ENCODE data around the gene GNG7. TPM values are rescaled to one million over a fixed set of nuclear protein-coding genes. Genes with fewer than 3 reads are reported as not detected.

Gene GNG7
- total and polyA plus RNA-seq, 10 of the 15 experiments (the other 5 are each of a cell fraction or from before 2014, with no cell fraction given) = 1.9 to 13.6 (median 6.5) TPM

DNA sequence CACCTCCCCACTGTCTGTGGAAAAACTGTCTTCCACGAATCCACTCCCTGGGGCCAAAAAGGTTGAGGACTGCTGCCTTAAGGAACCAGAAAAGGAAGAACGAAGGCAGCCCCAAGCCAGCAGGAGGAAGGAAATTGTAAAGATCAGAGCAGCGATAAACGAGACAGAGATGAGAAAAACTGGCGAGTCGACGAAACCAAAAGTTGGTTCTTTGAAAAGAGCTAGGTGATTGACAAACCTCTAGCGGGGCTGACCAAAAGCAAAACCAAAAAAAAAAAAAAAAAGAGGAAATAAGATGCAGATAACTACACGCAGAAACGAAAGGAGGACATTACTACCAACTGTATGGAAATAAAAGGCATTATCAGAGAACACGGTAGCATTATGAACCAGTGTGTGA, 149.6 kb downstream of the GNG7 start (continued):
- TF ChIP-seq, protein P1, sequence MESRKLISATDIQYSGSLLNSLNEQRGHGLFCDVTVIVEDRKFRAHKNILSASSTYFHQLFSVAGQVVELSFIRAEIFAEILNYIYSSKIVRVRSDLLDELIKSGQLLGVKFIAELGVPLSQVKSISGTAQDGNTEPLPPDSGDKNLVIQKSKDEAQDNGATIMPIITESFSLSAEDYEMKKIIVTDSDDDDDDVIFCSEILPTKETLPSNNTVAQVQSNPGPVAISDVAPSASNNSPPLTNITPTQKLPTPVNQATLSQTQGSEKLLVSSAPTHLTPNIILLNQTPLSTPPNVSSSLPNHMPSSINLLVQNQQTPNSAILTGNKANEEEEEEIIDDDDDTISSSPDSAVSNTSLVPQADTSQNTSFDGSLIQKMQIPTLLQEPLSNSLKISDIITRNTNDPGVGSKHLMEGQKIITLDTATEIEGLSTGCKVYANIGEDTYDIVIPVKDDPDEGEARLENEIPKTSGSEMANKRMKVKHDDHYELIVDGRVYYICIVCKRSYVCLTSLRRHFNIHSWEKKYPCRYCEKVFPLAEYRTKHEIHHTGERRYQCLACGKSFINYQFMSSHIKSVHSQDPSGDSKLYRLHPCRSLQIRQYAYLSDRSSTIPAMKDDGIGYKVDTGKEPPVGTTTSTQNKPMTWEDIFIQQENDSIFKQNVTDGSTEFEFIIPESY (IDR thresholded peaks at IDR 0.05) = no peak
- 0 out of 2 replicates have a peak, but pooled peaks have one; percentile 5 for TF ChIP-seq RAD21 (IDR thresholded peaks at IDR 0.05; ENCODE audit: insufficient read depth, low read depth, low read length)
- no peak for TF ChIP-seq CBFB (IDR thresholded peaks at IDR 0.05; ENCODE audit: low read depth)
- peak; percentile 27; the same call in 1 of the 2 replicates for TF ChIP-seq YY1 (IDR thresholded peaks at IDR 0.05; ENCODE audit: low read depth, low read length)
- peak; percentile 69; the same call in 1 of the 2 replicates for TF ChIP-seq BCL11A (IDR thresholded peaks at IDR 0.05; ENCODE audit: low read depth, low read length)
- TF ChIP-seq TCF7 (IDR thresholded peaks at IDR 0.05; ENCODE audit: borderline replicate concordance) = no peak
- TF ChIP-seq RUNX3 (IDR thresholded peaks at IDR 0.05; ENCODE audit: low read length) = peak; percentile 87
- TF ChIP-seq, protein P2, sequence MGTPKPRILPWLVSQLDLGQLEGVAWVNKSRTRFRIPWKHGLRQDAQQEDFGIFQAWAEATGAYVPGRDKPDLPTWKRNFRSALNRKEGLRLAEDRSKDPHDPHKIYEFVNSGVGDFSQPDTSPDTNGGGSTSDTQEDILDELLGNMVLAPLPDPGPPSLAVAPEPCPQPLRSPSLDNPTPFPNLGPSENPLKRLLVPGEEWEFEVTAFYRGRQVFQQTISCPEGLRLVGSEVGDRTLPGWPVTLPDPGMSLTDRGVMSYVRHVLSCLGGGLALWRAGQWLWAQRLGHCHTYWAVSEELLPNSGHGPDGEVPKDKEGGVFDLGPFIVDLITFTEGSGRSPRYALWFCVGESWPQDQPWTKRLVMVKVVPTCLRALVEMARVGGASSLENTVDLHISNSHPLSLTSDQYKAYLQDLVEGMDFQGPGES (IDR thresholded peaks at IDR 0.05) = no peak
- TF ChIP-seq, protein P3, sequence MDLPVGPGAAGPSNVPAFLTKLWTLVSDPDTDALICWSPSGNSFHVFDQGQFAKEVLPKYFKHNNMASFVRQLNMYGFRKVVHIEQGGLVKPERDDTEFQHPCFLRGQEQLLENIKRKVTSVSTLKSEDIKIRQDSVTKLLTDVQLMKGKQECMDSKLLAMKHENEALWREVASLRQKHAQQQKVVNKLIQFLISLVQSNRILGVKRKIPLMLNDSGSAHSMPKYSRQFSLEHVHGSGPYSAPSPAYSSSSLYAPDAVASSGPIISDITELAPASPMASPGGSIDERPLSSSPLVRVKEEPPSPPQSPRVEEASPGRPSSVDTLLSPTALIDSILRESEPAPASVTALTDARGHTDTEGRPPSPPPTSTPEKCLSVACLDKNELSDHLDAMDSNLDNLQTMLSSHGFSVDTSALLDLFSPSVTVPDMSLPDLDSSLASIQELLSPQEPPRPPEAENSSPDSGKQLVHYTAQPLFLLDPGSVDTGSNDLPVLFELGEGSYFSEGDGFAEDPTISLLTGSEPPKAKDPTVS (IDR thresholded peaks at IDR 0.05; ENCODE audit: low read depth, low read length) = no peak
- TF ChIP-seq TARDBP (IDR thresholded peaks at IDR 0.05; ENCODE audit: borderline replicate concordance) = no peak
- TF ChIP-seq BMI1 (IDR thresholded peaks at IDR 0.05; ENCODE audit: borderline replicate concordance) = no peak
- TF ChIP-seq, protein P4, sequence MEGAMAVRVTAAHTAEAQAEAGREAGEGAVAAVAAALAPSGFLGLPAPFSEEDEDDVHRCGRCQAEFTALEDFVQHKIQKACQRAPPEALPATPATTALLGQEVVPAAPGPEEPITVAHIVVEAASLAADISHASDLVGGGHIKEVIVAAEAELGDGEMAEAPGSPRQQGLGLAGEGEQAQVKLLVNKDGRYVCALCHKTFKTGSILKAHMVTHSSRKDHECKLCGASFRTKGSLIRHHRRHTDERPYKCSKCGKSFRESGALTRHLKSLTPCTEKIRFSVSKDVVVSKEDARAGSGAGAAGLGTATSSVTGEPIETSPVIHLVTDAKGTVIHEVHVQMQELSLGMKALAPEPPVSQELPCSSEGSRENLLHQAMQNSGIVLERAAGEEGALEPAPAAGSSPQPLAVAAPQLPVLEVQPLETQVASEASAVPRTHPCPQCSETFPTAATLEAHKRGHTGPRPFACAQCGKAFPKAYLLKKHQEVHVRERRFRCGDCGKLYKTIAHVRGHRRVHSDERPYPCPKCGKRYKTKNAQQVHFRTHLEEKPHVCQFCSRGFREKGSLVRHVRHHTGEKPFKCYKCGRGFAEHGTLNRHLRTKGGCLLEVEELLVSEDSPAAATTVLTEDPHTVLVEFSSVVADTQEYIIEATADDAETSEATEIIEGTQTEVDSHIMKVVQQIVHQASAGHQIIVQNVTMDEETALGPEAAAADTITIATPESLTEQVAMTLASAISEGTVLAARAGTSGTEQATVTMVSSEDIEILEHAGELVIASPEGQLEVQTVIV (IDR thresholded peaks at IDR 0.05; ENCODE audit: borderline replicate concordance, partially characterized antibody) = no peak
- TF ChIP-seq HCFC1 (IDR thresholded peaks at IDR 0.05; ENCODE audit: low read length) = no peak
- peak; percentile 98 for TF ChIP-seq ZNF384 (IDR thresholded peaks at IDR 0.05; ENCODE audit: borderline replicate concordance, low read depth, low read length)
- TF ChIP-seq HDAC6 (IDR thresholded peaks at IDR 0.05; ENCODE audit: unreplicated experiment) = no peak
- TF ChIP-seq JUND (IDR thresholded peaks at IDR 0.05; ENCODE audit: low read depth, low read length) = peak; percentile 63; the same call in 1 of the 2 replicates
- TF ChIP-seq MTA3 (IDR thresholded peaks at IDR 0.05; ENCODE audit: borderline replicate concordance, low read length) = peak; percentile 69; the same call in 1 of the 2 replicates
- no peak for TF ChIP-seq NFYB (IDR thresholded peaks at IDR 0.05; ENCODE audit: insufficient read depth, low read depth, low read length)
- peak in 1 of 2 experiments; percentile 32; a peak in 1 of 4 replicates for TF ChIP-seq BHLHE40 (IDR thresholded peaks at IDR 0.05; ENCODE audit: borderline replicate concordance in 1 of 2, low read depth in 2 of 2, low read length in 1 of 2)
- TF ChIP-seq HDAC2 (IDR thresholded peaks at IDR 0.05) = no peak
- peak; percentile 81 to 90 for TF ChIP-seq IKZF2 (IDR thresholded peaks at IDR 0.05)
- TF ChIP-seq MEF2A (IDR thresholded peaks at IDR 0.05; ENCODE audit: insufficient read depth, low read depth, low read length) = peak; percentile 34; the same call in 1 of the 2 replicates
- TF ChIP-seq WRNIP1 (IDR thresholded peaks at IDR 0.05; ENCODE audit: borderline replicate concordance, low read depth, low read length) = no peak
- no peak for TF ChIP-seq MYC (IDR thresholded peaks at IDR 0.05; ENCODE audit: insufficient read depth, insufficient read length, insufficient replicate concordance, low read length, severe bottlenecking)
- no peak for TF ChIP-seq ZNF217 (IDR thresholded peaks at IDR 0.05)
- peak; percentile 53; the same call in 1 of the 2 replicates for TF ChIP-seq CREM (IDR thresholded peaks at IDR 0.05; ENCODE audit: low read depth)

All from GM12878 (cell line).